Karpas-422 (cell line): ENCODE measurements around the gene EYA4. TPM values are rescaled to one million over a fixed set of nuclear protein-coding genes. Genes with fewer than 3 reads are reported as not detected.

ENCODE experiments used
- DNase-seq: peaks from one replicate; pipeline ENCODE4 v3.0.0-alpha.2; 2015
- H2AFZ ChIP-seq: fragments of 200-600 bp; sonication (generic); 2 replicates; pipeline ENCODE4 v1.6.1; 2014; ENCODE audit warnings: antibody characterized with exemption, low read length, mixed read lengths
- H3K27ac ChIP-seq: fragments of 200-600 bp; sonication (generic); 2 replicates; pipeline ENCODE4 v1.5.1; 2014; ENCODE audit warnings: mild to moderate bottlenecking, low read length, moderate library complexity
- H3K27me3 ChIP-seq: fragments of 200-600 bp; sonication (generic); 2 replicates; pipeline ENCODE4 v1.6.1; 2014; ENCODE audit warnings: low read length, mixed read lengths
- H3K36me3 ChIP-seq: fragments of 200-600 bp; sonication (generic); 2 replicates; pipeline ENCODE4 v1.6.1; 2014; ENCODE audit warnings: low read length, mixed read lengths; ENCODE audit not compliant: insufficient read depth
- H3K4me1 ChIP-seq: fragments of 200-600 bp; sonication (generic); 2 replicates; pipeline ENCODE4 v1.6.1; 2014; ENCODE audit warnings: mild to moderate bottlenecking, low read length, mixed read lengths
- H3K4me2 ChIP-seq: fragments of 200-600 bp; sonication (generic); 2 replicates; pipeline ENCODE4 v1.6.1; 2014; ENCODE audit warnings: low read length, low read depth, mild to moderate bottlenecking; ENCODE audit not compliant: poor library complexity, severe bottlenecking
- H3K4me3 ChIP-seq: fragments of 200-600 bp; sonication (generic); 2 replicates; pipeline ENCODE4 v1.5.1; 2014; ENCODE audit warnings: mild to moderate bottlenecking, antibody characterized with exemption, low read length, mixed read lengths
- H3K79me2 ChIP-seq: fragments of 200-600 bp; sonication (generic); 2 replicates; pipeline ENCODE4 v1.6.1; 2014; ENCODE audit warnings: mild to moderate bottlenecking, low read length, mixed read lengths
- H3K9ac ChIP-seq: fragments of 200-600 bp; sonication (generic); 2 replicates; pipeline ENCODE4 v1.6.0; 2014; ENCODE audit warnings: low read length
- H3K9me2 ChIP-seq: fragments of 200-600 bp; sonication (generic), shearing (Covaris generic); replicated peaks from 2 replicates; pipeline ENCODE4 v1.6.0; 2014; ENCODE audit warnings: mild to moderate bottlenecking, low read length, moderate library complexity; ENCODE audit not compliant: insufficient read depth
- H3K9me3 ChIP-seq: fragments of 300-700, 200-600 bp; sonication (generic); 2 replicates; pipeline ENCODE4 v1.6.1; 2014; ENCODE audit warnings: low read length, mixed read lengths
- H4K20me1 ChIP-seq: fragments of 200-600 bp; sonication (generic); 2 replicates; pipeline ENCODE4 v1.6.1; 2014; ENCODE audit warnings: mild to moderate bottlenecking, antibody characterized with exemption, low read length, low read depth; ENCODE audit not compliant: insufficient read depth
- total RNA-seq: library from RNA; depleted of rRNA; stranded (reverse); fragments of >200 nt; shearing (Covaris generic); gene quantifications from 2 replicates; pipeline ENCODE4 v1.2.3, GENCODE V29; 2014; ENCODE audit warnings: low replicate concordance

Gene EYA4
- total RNA-seq, 1 experiment from 2014 or later: not detected

DNA sequence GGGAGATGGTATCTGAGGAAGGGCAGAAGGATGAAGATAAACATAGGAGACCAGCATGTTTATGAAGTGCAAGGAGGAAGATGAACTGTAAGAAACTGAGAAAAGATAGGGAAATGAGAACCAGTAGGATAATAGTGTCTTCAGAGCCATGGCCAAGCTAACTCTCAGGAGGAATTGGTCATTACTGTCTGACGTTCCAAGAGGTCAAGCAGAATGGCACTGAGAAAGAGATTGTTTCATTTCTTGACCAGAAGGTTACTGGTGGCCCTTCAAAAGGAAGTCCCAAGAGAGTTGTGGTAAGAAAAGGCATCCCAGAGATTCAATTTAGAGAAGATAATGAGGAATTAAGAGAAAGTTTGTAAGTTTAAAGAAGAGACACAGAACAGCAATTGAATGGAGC, 47.5 kb downstream of the EYA4 start:
- Histone ChIP-seq H3K9ac (no peak overlapping the region), H3K9me2 (no peaks in the 10 kb centered on the region), H3K36me3 (no peaks in the 10 kb centered on the region), H3K79me2 (no peaks in the 10 kb centered on the region), H3K27ac (no peak overlapping the region), H3K27me3 (no peaks in the 10 kb centered on the region), H4K20me1 (no peaks in the 10 kb centered on the region), H3K4me1 (no peaks in the 10 kb centered on the region), H3K4me3 (no peak overlapping the region), H2AFZ (no peak overlapping the region), H3K4me2 (no peak overlapping the region), H3K9me3 (no peaks in the 10 kb centered on the region)
- DNase-seq: no peak

DNA sequence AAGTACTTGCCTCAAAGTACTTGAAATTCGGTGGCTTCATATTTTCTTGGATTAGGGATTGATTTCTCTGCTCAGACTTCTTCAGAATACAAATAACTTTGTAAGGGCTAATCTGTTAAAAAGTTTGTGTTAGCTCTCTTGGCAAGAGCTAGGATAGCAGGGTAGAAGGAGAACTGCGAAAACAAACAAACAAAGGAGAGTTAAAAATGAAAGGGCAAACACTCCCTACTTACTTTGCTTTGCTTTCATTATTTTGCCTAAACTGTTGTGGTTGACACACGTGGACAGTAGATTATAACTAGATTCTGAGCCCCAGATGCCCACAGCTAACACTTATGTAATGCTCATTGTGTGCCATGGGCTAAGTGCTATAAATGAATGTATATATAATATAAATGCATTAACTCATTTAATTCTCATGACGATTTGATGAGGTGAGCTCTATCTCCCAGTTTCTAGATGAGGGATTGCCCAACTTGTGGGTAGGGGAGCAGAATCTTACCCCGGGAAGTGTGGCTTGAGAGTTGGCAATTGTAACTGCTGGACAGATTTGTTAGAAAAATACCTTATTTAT, 48.7 kb downstream of the EYA4 start:
- Histone ChIP-seq H3K4me1 (no peaks in the 10 kb centered on the region), H3K4me2 (no peak overlapping the region), H3K79me2 (no peaks in the 10 kb centered on the region), H3K36me3 (no peaks in the 10 kb centered on the region), H3K27me3 (no peaks in the 10 kb centered on the region), H3K4me3 (no peak overlapping the region), H4K20me1 (no peaks in the 10 kb centered on the region), H2AFZ (no peak overlapping the region), H3K27ac (no peak overlapping the region), H3K9ac (no peak overlapping the region), H3K9me2 (no peaks in the 10 kb centered on the region), H3K9me3 (no peaks in the 10 kb centered on the region)
- no peak for DNase-seq

DNA sequence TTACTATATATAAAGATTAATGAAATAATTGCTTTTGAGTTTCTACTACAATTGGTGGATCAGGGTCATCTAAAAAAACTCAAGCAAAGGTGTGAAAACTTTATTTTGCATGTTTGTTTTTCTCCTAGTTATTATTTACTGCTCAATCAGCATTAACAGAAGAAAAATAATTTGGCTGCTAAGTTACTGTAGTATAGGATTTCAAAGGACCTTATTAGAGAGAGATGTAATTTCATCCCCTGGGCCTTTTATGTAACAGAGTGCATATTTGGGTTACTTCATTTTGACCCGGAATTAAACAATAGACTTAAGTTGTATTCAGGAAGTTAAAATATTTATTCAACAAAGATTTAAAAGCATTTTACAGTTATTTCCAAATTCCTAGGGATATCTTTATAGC, 49.8 kb downstream of the EYA4 start:
- H3K79me2 ChIP-seq: no peaks in the 10 kb centered on the region
- H3K9me3 ChIP-seq: no peaks in the 10 kb centered on the region
- no peak for DNase-seq
- H3K4me2 ChIP-seq: no peak overlapping the region
- H3K27me3 ChIP-seq: no peaks in the 10 kb centered on the region
- no peak overlapping the region for H3K9ac ChIP-seq
- no peak overlapping the region for H2AFZ ChIP-seq
- H3K4me1 ChIP-seq: no peaks in the 10 kb centered on the region
- no peaks in the 10 kb centered on the region for H3K9me2 ChIP-seq
- no peaks in the 10 kb centered on the region for H3K36me3 ChIP-seq
- no peak overlapping the region for H3K4me3 ChIP-seq
- H3K27ac ChIP-seq: no peak overlapping the region
- no peaks in the 10 kb centered on the region for H4K20me1 ChIP-seq

DNA sequence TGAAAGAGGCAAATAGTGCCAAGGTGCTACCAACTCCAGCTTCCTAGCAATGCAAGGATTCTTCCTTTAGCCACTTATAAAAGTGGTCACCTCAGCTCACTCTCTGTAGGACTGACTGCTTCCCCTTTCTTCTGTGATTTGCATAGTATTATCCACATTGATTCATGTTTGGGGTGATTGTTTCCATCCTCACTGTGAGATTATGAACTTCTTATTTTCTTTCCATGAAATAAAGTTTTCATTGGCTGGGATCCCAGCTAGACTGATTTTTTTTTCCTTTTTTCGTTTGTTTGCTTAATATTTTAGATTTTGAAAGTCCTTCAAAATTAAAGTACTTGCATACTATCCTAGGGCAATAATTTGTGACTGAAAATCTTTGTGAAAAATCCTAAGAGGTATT, 50.5 kb downstream of the EYA4 start:
- Histone ChIP-seq H3K4me3 (no peak overlapping the region), H3K79me2 (no peaks in the 10 kb centered on the region), H3K36me3 (no peaks in the 10 kb centered on the region), H3K27me3 (no peaks in the 10 kb centered on the region), H3K27ac (no peak overlapping the region), H4K20me1 (no peaks in the 10 kb centered on the region), H2AFZ (no peak overlapping the region), H3K9ac (no peak overlapping the region), H3K4me2 (no peak overlapping the region), H3K9me3 (no peaks in the 10 kb centered on the region), H3K4me1 (no peaks in the 10 kb centered on the region), H3K9me2 (no peaks in the 10 kb centered on the region)
- peak; percentile 42 for DNase-seq

DNA sequence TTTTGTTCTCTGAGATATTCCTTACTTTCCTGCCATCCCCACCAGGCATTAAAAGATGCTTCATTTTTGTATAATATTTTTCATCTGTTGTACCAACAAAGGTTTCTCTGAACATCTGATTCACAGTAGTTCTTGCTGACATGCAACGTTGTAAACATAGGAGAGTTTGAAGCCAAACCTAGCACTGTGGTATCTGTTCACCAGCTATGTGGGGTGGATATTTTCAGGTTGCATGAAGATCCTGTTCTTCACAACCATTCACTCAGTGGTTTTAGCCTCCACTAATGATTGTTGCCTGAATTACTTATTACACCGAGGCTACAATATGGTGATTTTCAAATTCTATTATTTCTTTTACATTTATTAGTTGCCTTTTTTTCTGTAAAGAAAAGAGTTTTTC, 56.5 kb downstream of the EYA4 start:
- no peak overlapping the region for H3K9ac ChIP-seq
- H3K27ac ChIP-seq: no peak overlapping the region
- no peaks in the 10 kb centered on the region for H3K9me2 ChIP-seq
- no peak overlapping the region for H3K4me2 ChIP-seq
- no peaks in the 10 kb centered on the region for H3K4me1 ChIP-seq
- no peaks in the 10 kb centered on the region for H4K20me1 ChIP-seq
- H3K79me2 ChIP-seq: no peaks in the 10 kb centered on the region
- no peak overlapping the region for H3K4me3 ChIP-seq
- no peaks in the 10 kb centered on the region for H3K9me3 ChIP-seq
- H3K36me3 ChIP-seq: no peaks in the 10 kb centered on the region
- H3K27me3 ChIP-seq: no peaks in the 10 kb centered on the region
- no peak for DNase-seq
- H2AFZ ChIP-seq: no peak overlapping the region

DNA sequence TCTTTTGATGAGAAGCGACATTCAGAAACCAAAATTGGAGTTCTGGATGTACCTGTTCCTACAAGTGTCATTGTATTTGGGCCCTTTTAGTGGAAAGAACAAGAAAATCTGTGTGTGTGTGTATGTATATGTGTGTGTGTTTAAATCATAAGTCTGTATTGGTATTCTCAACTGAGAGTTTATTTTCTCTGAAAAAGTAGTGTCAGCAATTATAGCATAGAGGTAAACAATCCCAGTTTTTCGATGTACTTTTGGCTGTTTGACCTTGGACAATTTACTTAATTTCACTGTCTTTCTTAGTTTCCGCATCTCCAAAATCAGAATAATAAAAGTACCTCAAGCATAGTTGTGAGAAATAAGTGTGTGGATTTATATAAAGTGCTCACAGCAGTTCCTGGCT, 57.2 kb downstream of the EYA4 start:
- no peaks in the 10 kb centered on the region for H3K9me3 ChIP-seq
- H3K27ac ChIP-seq: no peak overlapping the region
- H3K79me2 ChIP-seq: no peaks in the 10 kb centered on the region
- no peak overlapping the region for H3K4me3 ChIP-seq
- no peak overlapping the region for H3K4me2 ChIP-seq
- H3K9me2 ChIP-seq: no peaks in the 10 kb centered on the region
- no peaks in the 10 kb centered on the region for H3K27me3 ChIP-seq
- DNase-seq: no peak
- H2AFZ ChIP-seq: no peak overlapping the region
- no peaks in the 10 kb centered on the region for H3K36me3 ChIP-seq
- H4K20me1 ChIP-seq: no peaks in the 10 kb centered on the region
- H3K9ac ChIP-seq: no peak overlapping the region
- H3K4me1 ChIP-seq: no peaks in the 10 kb centered on the region

DNA sequence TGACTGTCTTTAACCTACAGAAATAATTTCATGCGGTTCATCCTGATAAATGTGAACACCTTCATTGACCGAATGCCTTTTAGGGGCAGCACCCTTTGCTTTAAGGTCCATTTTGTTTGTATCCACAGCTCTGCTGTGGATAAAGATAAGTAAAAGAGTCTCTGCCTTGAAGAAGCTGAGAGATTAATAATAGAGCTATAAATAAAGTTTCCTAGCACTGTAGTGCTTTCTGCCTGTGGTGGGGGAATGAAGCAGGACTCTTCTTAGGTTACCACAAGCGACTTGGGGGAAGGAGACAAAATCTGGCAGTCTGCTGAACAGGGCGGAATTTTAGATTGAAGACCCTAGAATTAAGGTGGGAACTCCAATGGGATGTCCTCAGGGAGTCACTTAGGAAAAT, 57.6 kb downstream of the EYA4 start:
- Histone ChIP-seq H3K9me3 (no peaks in the 10 kb centered on the region), H3K4me1 (no peaks in the 10 kb centered on the region), H3K9ac (no peak overlapping the region), H3K79me2 (no peaks in the 10 kb centered on the region), H3K36me3 (no peaks in the 10 kb centered on the region), H2AFZ (no peak overlapping the region), H4K20me1 (no peaks in the 10 kb centered on the region), H3K27ac (no peak overlapping the region), H3K4me2 (no peak overlapping the region), H3K27me3 (no peaks in the 10 kb centered on the region), H3K4me3 (no peak overlapping the region), H3K9me2 (no peaks in the 10 kb centered on the region)
- no peak for DNase-seq

DNA sequence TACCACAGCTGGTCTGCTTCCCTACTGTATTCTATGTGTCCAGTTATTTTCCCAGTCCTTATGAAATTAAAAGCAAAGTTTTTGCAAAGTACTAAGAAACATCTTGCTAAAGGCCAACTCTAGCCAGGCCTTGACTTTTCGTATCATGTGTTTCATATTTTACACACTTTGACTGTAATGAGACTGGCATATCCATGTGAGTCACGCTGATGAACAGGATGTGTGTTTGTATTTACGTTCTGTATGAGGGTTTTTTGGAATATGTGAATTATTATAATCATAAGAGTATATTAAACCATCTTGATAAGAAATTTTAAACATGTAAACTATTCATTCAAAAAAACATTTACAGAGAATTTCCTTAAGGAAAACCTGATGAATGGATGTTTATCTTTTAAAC, 59.7 kb downstream of the EYA4 start:
- Histone ChIP-seq H4K20me1 (no peaks in the 10 kb centered on the region), H3K4me3 (no peak overlapping the region)
- DNase-seq: no peak

DNA sequence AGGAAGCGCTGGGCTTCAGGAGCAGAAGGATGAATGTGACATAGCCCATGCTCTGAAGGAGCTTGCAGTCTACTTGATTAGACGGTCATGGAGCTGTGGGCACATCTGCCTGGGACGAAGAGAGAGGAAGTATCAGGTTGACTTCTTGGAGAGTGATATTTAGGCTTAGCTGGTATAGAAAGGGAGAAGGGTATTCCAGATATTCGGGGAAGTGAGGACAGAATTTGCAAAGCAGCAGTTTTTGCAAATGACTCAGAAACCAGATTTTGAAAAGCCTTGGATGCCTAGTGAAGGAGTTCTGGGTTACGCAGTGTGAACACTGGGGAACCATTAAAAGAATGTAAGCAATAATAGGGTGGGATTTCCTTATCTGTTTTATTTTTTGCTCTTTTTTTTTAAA, 60.7 kb downstream of the EYA4 start:
- Histone ChIP-seq H3K27me3 (no peaks in the 10 kb centered on the region), H3K9me3 (no peaks in the 10 kb centered on the region), H2AFZ (no peak overlapping the region), H3K27ac (no peak overlapping the region), H3K4me3 (no peak overlapping the region), H3K36me3 (no peaks in the 10 kb centered on the region), H3K4me2 (no peak overlapping the region), H4K20me1 (no peaks in the 10 kb centered on the region), H3K79me2 (no peaks in the 10 kb centered on the region), H3K4me1 (no peaks in the 10 kb centered on the region), H3K9ac (no peak overlapping the region), H3K9me2 (no peaks in the 10 kb centered on the region)
- DNase-seq: no peak

More for the DNA sequence above, 59.7 kb downstream of the EYA4 start:
- no peak overlapping the region for H3K9ac ChIP-seq
- H3K4me1 ChIP-seq: no peaks in the 10 kb centered on the region
- no peak overlapping the region for H2AFZ ChIP-seq
- no peaks in the 10 kb centered on the region for H3K79me2 ChIP-seq
- no peaks in the 10 kb centered on the region for H3K27me3 ChIP-seq
- no peak overlapping the region for H3K27ac ChIP-seq
- H3K36me3 ChIP-seq: no peaks in the 10 kb centered on the region
- H3K4me2 ChIP-seq: no peak overlapping the region
- H3K9me3 ChIP-seq: no peaks in the 10 kb centered on the region
- H3K9me2 ChIP-seq: no peaks in the 10 kb centered on the region
